GM19351 (cell line): ENCODE measurements around the gene CYTH4.

Experiments used
- ATAC-seq: cut with Tn5 transposase; IDR thresholded peaks from one replicate; pipeline ENCODE4 v1.9.1; 2021; ENCODE audit warnings: mild to moderate bottlenecking, moderate library complexity; ENCODE audit not compliant: unreplicated experiment

CYTH4 gene

DNA sequence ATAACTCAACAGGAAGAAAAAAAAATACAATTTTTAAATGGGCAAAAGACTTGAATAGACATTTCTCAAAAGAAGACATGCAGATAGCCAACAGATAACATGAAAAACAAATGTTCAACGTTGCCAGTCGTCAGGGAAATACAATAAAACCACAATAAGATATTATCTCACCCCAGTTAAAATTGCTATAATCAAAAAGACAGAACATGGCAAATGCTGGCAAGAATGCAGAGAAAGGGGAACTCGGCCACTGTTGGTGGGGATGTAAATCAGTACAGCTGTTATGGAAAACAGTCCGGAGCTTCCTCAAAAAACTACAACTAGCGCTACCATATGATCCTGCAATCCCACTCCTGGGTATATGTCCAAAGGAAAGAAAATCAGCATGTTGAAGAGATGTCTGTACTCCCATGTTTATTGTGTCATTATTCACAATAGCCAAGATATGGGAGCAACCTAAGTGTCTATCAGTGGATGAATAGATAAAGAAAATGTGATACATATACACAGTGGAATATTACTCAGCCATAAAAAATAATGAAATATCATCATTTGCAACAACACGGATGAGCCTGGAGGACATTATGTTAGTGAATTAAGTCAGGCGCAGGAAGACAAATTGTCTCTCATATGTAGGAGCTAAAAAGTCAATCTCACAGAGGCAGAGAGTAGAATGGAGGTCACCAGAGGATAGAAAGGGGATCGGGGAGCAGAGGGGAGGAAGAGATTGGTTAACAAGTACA lies 12.2 kb upstream of the CYTH4 start:
- no peak for ATAC-seq

DNA sequence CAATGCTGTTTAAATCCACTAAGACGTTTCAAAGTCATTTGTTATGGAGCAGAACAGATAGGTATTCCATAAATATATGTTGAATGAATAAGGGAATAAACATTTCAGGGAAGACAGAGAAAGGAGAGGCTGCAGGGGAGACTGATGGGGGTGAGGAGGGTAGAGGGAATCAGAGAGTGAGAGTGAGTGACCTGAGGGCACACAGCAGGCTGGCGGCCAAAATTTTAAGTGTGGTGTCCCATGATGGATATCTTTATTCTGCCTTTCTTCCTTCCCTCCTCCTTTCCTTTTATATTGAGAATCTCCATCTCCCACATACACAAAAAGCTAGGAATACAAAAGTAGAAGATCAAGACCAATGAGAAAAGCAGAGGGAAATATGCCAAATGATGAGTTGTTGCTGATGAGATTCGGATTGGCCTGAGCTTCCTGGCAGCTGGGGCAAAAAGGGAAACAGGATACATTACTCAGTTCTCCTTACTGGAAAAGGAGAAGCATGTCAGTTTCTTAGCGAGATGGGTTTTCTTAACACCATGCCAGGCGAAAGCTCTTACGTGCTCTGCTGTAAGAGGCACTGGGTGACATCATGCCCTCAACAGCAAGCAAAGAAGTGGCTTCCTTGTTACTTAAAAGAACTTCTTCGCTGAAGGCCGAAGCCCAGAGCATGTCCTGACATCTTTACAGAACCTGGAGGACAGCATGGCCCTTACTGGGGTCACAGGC lies 11.2 kb upstream of the CYTH4 start:
- ATAC-seq: no peak

DNA sequence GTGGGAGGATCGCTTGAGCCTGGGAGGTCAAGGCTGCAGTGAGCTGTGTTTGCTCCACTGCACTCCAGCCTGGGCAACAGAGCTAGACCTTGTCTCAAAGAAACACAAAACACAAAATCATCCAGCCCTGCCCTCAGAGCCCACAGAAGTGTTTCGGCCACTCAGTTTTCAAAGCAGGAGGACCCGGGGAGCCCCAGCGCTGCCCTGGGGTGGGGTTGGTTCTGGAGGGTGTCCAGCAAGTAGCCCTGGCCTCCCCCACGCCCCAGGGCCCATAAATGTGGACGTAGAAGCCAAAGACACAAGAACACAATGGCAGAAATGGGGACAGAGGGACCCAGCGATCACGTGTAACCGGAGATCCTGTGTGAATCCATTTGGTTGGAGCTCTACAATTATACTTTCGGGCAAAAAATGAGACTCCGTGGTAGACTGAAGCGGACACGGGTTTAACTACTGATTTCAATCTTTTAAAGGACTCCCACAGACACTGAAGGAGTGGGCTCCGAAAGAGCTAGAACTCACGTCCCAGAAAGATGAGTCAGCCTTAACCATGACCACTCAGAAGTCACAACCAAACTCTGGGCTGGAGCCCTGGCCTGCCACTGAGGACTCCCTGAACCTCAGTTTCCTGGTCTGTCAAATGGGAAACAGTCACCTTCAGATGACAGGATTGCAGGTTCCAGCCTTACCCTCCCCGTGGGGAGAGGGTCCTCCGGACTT lies 9.0 kb upstream of the CYTH4 start:
- no peak for ATAC-seq

DNA sequence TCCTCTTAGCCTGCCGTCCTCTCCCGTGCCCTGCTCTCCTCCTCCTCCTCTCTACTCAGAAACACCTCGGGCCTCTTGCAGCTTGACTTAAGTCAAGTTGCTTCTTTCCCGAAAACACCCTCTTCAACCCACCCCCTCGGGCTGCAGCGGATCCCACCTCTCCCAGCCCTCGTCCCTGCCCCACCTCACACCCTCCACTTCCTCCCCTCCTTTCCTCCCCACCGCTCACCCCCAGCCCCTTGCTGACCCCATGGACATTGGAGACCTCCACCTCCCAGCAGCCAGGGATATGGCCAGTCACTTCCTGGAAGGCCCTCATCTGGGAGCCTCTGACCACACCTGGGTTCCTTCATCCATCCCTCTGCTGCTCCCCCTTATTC lies 8.5 kb upstream of the CYTH4 start:
- ATAC-seq: no peak

DNA sequence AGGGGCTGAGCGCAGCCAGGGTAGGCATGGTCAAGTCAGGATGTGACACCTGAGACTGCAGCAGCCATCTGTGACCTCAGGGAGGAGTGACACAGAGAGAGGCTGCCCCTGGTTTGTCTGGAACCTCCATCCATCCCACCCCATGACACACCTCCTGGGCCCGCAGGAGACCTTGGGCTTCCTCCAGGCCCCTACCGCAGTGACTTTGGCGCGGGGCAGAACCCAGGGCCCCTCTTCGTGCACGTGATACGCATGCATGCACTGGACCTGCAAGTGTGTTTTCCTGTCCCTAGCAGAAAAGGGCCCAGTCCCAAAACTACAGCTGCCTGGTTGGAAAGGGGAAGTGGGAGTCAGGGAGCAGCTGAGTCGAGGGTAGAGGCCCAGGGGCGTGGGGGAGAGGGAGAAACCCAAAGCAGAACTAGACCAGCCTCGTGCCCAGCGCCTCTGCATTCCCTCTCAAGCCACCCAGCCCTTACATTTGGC lies 7.9 kb upstream of the CYTH4 start:
- ATAC-seq: no peak

DNA sequence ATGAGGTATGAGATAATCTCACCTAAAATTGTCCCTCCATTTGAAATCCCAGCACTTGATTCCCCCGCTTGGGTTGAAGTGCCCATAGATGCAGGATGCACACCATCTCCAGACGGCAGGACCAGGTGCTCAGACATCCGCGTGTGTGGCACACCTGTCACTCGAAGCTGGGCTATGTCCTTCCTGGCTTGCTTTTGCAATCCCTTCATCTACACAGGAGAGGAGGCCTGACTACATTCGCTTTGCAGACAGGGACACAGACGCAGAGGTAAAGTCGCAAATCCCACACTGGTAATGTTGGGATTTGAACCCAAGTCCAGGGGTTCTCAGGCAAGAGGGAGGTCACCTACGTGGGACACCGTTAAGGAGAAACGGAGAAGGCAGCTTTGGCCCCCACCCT lies 7.2 kb upstream of the CYTH4 start:
- ATAC-seq: no peak

GRCh38 chr22:37275622-37276021 lies 6.7 kb upstream of the CYTH4 start:
- no peak for ATAC-seq

GRCh38 chr22:37276776-37277175 lies 5.5 kb upstream of the CYTH4 start:
- ATAC-seq: no peak

DNA sequence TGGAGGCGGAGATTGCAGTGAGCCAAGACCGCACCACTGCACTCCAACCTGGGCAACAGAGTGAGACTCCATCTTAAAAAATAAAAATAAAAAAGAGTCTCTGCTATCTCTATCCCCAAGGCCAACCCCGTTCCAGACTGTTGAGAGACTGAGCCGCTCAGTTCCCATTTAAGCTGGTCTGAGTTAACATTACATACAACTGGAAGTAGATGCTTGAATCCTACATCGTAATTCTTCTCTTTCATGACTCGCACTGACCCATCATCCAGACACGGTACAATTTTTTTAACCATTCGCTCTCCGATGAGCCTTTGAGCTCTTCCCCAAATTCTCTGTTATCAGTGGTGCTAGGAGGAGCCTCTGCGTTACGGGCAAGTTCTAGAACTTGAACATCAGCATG lies 4.9 kb upstream of the CYTH4 start:
- no peak for ATAC-seq

- ATAC-seq: no peak
Observed at GRCh38 chr22:37278261-37278660, 4.0 kb upstream of the CYTH4 start.

DNA sequence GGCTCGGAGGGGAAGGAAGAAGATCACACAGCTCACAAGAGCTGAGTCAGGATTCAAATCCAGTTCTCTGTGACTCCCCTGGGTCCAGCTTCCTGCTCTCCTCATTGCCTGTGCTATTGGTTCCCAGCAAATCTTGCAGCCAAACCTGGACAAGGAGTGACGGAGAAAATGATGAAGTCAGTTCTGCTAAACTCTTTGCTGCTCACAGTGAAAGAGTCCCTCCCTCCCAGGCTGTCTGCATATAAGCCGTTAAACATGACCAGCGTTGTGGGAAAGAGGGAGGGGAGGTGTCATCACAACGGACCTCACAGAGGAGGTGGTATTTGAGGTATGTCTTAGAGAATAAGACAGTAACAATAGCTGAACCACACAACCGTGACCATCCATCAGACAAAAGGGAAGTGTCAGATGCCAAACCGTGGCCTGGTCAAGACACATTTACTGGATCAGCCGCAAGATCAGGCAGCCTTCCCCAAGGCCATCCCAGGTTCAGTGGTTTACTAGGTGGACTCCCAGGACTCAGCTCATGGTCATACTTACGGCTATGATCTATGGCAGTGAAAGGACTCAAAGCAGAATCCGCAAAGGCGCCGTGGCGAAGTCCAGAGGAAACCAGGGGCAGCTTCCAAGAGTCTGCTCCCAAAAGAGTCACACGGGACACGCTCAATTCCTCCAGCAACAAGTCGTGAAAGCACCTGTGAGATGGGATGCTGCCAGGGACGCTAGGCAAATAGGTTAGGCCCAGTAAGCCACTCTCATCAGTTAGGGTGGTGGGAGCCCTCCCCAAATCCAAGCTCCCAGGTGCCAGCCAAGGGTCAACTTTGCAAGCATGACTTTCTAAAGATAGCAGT lies 2.8 kb upstream of the CYTH4 start:
- no peak for ATAC-seq

- no peak for ATAC-seq
Observed at GRCh38 chr22:37280718-37281117, 1.6 kb upstream of the CYTH4 start.

DNA sequence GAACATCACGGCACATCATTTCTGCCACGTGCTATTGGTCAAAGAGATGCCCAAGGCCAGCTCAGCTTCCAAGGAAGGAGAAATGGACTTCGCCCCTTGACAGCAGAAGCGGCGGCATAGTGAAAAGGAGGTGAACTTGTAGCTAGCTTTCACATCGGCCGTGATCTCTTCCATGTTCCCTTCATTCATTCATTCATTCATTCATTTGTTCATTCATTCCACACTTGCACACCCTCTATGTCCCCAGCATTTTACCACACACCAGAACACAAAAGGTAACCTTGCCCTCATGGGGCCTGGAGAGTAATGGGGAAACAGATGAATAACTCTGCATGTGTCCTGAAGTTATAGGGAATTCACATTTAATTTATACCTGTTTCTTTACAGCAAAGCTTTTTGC lies 1.1 kb upstream of the CYTH4 start:
- ATAC-seq: no peak

DNA sequence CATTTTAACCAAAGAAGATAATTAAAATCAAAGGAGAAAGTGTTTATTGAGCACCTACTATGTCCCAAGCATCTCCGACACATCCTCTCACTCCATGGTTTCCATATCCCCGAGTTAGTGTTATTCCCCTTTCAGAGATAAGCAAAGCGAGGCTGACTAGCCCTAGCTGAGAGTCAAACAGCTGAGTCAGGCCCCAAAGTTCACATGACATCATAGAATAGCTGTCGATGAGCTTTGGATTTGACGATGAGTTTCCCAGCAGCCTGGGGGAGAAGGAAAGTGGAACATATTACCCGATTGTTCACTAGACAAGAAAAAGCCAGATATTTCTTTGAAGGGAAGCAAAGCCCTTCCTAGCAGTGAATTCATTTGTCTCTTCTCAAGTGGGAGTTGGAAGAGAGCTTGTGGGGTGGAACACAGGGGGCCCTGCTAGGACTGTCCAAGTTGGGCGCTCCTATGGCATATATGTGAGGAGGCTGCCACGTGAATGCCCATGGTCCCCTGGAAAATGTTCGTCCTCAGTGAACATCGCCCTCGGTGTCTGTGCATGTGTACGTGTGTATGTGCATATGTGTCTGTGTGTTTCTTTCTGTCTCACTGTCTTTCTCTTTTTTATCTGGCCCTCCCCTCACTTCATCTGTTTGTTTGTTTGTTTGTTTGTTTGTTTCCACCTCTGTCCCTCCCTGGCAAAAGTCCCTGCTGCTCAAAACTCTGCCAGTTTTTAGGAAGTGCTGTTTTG lies 493 bp upstream of the CYTH4 start:
- no peak for ATAC-seq

- ATAC-seq: no peak
Observed at GRCh38 chr22:37283393-37283937, 1.2 kb downstream of the CYTH4 start.

GRCh38 chr22:37284126-37284804 lies 2.0 kb downstream of the CYTH4 start:
- ATAC-seq: no peak

- no peak for ATAC-seq
Observed at GRCh38 chr22:37284805-37285355, 2.6 kb downstream of the CYTH4 start.

DNA sequence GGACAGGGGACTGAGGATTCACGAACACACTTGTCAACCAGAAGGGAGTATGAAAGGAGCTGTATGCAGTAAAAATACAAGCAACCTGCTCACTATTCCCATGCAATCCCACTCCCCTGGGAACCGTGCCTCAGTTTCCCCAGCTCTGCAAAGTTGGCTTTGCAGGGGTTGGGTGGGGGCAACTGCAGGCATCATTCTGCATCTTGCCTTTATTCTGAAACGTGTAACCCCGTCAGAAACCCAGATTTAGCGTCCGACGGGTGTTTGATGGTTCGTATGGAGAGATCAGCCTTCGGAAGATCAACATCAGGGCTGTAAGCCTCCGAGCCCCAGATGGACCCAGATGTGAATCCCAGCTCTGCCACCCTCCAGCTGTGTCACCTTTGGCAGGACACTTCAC lies 3.6 kb downstream of the CYTH4 start:
- no peak for ATAC-seq

DNA sequence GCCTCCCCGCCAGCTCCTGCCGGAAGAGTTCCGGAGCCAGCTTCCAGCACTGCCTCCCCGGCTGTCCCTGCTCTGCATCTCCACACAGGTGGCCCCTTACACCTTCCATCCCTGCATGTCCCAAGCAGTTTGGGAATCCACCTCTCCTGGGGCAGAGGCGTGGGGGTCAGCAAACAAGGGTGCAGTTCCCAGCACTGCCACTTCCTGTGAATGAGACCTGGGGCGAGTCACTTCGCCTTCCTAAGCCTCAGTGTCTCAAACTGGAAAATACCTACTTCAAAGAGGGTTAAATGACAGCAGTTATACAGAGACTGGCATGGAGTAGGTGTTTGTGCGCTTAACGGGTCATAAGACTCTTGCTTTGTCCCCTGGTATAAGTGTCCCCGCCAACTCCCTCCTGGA lies 5.2 kb downstream of the CYTH4 start:
- ATAC-seq: no peak
